ENCODE measurements around the gene XRCC5.

- TF ChIP-seq POLR2AphosphoS5 (IDR thresholded peaks at IDR 0.05; ENCODE audit: borderline replicate concordance, low read depth, low read length) = no peak
- TF ChIP-seq EZH2 (IDR thresholded peaks at IDR 0.05) = no peak
Observed at GRCh38 chr2:216109962-216110614, 940 bp downstream of the XRCC5 start.
